ENCODE measurements around the gene PFAS.

The PFAS gene

DNA sequence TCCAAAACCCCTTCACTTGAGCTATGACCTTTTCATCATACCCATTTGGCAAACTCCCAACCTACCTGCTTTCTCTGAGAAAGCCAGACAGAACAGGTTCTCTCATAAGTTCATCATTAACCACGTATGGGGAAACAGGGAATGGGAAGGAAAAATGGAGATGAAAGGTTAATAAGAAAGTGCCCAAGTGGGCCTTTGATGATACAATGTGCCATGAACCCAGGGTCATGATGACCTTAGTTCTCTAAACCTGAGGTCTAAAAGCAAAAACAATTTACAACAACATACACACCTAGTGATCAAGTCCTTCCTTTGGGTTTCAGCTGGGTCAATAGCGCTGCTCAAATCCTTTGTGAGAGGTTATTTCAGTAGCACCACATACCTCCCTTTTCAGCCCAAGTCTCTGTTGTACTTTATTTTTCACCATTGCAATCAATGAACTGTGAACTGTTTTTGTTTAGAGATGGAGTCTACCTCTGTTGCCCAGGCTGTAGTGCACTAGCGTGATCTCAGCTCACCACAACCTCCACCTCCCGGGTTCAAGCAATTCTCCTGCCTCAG, 24.9 kb downstream of the PFAS start:
- FAIRE-seq, result no peak

DNA sequence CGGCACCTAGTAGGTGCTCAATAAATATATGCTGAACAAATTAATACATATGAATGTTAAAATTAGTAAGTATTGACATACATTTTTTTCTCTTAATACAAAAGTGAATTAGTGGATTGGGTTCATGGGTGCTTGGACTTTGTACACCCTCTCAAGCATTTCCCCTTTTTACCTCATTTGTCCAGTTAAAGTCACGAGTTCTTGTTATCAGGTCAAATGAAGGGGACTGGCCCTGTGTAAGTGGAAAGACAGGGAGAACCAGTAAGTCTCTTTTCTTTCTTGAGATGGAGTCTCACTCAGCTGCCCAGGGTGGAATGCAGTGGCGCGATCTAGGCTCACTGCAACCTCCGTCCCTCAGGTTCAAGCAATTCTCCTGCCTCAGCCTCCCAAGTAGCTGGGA, 25.7 kb downstream of the PFAS start:
- FAIRE-seq, result no peak

DNA sequence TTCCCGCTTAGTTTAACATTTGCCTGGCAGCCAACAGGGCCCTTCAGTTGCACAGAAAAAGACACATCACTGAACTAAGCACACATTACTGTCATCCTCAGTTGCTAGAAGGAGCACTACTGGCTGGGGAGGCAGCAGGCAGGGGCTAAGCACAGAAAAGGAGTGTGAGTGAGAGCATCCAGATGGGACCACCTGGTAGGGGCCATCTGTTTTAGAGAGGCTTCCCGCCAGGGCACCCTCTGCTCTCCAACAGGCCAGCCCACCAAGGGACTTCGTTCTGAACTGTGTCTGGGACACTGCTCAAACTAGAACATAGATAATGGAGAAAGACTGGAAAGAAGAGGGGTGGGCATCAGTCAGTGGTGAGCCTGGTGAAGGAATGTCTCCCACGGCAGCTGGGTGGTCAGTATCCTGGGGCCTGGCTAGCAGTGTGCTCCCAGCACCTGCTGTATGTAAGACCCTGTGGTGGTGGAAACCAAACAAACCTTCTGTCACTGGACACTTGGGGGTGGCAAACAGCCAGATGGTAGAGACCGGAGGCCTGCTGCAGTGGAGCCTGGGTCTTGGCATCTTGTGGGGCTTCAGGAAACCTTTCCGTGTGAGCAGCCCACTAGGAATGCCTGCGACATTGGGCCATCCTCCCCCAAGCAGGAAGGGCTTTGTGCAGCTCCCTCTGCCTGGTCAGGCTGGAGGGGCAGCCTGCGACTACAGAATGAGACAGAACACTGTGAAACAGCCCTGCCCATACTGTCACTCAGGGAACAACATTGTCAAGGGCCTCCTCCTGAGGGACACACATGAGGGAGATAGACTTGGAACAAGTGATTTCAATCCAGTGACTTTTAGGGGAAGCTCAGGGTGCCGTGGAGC, 26.6 kb downstream of the PFAS start:
- FAIRE-seq, result no peak

DNA sequence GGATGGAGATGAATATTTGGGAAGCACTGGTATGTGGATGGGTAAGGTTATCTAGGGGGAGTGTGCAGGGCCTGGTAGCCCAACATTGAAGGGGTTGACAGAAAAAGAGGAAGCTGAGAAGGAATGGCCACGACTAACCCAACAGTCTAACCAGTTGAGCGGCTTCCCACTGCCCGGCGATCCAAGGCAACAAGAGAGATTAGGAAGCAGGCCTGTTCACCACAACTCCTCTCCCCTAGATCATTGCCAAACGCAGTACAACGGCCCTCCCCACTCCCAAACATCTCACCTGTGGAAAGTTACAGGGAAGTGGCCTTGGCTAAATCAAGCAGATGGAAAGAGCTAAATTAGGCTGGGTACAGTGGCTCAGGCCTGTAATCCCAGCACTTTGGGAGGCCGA, 28.2 kb downstream of the PFAS start:
- no peak for FAIRE-seq

DNA sequence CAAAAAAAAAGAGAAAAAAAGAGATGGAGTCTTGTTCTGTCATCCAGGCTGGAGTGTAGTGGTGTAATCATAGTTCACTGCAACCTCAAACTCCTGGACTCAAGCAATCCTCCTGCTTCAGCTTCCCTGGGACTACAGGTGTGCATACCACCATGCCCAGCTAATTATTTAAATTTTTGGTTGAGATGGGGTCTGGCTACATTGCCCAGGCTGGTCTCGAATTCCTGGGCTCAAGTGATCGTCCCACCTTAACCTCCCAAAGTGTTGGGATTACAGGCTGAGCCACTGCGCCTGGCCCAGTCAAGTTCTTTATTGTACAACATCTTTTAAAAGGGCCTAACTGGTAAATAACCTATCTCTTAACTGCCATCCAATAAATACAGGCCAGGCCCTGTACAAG, 33.3 kb downstream of the PFAS start:
- no peak for FAIRE-seq

DNA sequence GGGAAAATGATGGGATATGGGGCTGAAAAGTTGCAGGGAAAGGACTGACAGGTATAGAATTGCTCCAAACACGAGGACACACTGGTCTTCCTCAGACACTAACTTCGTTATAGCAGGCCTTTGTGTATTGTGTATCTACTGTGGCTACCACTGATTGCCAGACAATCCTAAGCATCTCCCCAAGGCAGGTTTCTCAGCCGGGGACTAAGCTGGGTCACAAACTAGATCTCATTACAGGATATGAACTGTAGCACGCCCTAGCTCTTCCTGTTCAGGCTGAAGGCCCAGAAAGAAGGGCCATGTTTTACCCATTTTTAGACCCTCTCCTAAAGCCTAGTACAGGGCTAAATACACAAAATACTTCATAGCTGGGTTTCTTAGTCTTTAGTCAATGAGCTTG, 34.3 kb downstream of the PFAS start:
- no peak for FAIRE-seq

DNA sequence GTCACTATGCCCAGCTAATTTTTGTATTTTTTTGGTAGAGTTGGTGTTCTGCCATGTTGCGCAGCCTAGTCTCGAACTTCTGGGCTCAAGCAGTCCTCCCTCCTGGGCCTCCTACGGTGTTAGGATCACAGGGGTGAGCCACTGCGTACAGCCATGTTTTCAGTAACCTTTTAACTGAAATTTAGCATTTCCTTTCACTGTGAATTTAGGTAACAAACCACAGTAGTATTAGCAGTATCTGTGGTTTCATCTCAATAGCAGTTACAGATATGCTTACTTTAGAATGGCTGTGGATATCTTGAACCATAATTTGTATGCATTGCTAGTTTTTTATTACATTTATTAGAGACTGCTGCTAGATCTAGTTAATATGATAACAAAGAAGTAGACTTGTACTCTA, 35.0 kb downstream of the PFAS start:
- FAIRE-seq, result no peak

DNA sequence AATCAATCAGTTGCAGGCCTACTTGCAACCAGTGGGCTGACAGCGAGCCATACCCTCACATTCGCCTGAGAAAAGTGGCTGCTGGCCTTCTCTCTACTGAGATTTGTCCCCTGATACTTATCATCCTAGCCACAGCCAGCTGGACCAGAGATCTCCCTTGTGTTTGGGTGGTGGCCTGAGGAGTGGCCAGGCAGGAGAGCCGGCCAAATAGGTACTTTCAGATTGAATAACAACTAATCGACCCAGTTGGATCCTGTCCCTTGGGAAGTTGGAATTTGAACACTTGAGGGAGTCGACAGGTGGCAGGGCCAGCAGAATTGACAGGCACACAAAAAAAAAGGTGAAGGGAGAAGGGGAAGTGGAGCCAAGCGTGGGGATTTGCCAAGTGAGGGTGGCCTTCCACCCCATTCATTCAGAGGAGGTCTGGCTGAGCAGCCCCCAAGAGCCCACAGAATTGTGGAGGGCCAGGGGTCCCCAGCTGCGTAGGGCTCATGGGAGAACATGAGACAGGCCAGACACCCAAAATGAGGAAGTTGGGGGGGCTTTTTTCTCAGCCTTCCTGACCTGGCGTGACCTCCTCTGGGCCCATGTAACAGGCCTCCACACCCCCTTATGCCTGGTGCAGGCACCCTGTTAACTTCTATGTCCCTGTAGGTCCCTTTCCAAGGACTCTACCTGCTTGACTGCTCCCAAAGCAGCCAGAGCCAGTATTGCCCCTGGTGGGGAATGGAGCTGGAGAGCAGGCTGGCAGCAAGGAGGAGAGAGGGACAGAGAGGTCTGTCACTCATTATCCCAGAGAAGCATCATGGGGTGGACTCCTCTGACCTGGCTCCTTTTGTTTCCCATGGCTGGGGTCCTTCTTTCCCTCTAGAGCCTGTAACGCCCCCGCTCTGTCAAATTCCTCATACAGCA, 36.4 kb downstream of the PFAS start:
- FAIRE-seq, result no peak

DNA sequence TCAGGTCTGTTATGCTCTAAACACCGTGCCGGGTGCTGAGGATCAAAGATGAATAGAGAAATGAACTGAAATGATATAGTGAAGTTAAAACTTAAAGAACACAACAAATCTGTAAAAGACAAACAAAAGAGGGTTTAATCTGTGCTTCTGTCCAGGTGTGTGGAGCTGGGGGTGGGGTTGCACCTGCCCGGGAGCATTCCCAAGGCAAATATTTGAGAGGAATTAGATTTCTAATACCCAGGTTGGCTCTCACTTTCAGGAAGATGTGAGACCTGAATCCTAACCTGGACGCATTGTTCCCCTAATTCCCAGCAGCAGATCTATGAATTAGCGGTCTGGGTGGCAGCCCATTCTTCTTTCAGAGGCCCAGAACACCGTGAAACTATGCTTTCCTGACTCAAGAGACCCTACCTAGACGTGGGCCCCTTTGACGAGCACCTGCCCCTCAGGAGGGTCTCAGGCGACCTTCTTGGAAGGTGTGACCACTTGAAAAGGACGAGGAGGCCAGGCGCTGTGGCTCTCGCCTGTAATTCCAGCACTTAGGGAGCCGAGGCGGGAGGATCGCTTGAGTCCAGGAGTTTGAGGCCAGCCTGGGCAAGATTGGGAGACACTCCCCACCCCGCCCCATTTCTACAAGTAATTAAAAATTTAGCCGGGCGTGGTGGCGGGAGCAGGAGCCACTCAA, 38.7 kb downstream of the PFAS start:
- FAIRE-seq, result no peak

DNA sequence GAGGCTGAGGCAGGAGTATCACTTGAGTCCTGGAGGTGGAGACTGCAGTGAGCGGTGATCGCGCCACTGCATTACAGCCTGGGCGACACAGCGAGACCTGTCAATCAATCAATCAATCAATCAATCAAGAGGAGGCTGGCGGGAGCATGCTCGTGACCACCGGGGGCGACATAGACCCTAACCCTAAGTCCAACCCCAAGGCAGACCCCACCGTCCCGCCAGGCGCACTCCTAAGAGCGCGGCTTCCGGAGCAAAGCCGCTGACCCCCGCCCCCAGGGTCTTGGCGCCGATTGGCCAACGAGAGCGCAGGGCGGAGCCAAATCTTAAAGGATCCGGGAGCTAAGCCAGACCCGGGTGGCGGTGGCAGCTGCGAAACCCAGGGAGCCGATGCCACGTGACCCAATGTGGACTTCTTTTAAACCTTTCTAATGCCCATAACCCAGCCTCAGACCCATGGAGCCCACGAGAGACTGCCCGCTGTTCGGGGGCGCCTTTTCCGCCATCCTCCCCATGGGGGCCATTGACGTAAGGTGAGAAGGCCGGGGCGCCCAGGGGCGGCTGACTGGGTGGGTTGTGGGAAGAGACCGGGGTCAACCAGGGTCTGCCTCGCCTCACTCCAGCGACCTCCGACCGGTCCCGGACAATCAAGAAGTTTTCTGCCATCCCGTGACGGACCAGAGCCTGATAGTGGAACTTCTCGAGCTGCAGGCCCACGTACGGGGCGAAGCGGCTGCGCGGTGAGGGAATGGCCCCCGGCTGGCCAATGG, 39.4 kb downstream of the PFAS start, which contains the start of gene RANGRF:
Gene RANGRF (plus strand): TSS at position 335 of the 767 bp plus-strand sequence. CDS start 119 bp downstream, at position 454.
- no peak for FAIRE-seq

DNA sequence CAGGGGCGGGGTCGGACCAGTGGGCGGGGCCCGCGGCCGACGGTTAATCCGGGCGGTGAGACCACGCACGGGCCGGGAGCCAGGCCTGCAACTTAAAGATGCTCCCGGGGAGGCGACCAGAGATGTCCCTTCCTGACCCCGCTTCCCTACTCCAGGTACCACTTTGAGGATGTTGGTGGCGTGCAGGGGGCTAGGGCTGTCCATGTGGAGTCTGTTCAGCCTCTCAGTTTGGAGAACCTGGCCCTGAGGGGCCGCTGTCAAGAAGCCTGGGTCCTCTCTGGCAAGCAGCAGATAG, 40.0 kb downstream of the PFAS start:
- FAIRE-seq, result no peak

DNA sequence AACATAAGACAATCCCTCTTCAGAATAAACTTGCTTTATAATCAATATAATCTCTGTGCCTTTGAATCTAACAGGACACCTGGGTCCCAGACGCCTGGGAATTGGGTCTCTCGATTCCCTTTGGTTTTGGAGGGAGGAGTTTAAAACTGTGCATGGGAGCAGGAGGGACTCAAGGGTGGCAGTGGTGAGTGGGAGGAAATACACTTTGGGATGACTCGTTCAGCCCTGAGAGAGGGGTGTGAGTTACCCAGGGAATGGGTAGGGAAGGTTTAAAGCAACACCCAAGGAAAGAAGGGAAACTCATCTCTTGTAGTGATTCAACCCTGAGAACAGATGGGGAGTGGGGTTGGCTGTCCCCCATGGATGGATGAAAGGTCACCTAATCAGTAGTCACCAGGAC, 41.0 kb downstream of the PFAS start:
- FAIRE-seq, result no peak

DNA sequence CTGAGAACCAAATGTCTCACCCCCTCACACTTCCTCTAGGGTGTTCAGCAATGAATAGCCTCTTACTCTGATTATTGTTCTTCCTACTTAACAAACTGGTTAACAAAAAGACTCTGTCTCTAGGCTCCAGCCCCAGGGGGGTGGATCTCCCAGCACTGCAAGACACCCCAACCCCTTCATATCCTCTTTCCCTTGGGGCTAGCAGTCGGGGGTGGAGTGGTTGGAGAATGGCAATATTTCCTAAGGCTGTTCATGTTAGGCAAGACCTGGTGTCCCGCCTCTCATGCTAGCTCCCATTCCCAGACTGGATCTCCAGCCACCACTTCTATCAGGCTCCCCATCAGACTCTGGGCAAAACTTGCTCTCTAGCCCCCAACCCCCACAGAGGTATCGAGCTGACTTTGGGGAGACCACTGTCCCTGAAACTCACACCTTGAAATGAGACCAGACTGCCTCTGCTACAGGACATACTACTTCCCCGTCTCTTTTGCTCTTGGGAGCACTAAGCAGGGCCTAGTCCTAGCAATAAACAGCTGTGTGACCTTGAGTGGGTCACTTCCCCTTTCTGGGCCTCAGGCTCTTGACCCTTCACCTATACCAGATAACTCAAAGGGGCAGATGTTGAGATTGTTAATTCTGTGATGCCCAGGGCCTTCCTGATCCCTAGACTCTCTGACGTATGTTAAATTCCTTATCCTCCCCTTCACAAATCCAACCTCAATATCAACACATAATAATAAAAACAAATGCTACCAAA, 43.7 kb downstream of the PFAS start:
- no peak for FAIRE-seq

DNA sequence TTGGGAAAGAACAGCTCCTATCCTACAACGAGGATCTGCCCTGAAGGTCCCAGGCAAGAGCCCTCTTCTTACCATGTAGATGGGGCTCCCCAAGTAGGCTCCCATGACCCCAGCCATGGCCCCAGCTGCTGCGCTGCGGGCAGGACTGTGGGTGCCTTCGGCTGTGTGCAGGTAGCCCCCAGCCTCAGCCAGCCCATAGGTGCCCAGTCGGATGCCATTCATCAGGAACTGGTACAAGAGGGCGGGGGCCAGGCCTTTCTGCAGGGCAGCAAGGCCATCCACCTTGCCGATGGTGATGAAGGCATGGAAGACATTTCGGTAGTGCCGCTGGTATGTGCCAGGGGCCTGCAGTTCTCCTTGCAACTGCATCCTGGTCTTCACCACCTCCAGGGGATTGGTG, 45.3 kb downstream of the PFAS start:
- FAIRE-seq, result no peak

DNA sequence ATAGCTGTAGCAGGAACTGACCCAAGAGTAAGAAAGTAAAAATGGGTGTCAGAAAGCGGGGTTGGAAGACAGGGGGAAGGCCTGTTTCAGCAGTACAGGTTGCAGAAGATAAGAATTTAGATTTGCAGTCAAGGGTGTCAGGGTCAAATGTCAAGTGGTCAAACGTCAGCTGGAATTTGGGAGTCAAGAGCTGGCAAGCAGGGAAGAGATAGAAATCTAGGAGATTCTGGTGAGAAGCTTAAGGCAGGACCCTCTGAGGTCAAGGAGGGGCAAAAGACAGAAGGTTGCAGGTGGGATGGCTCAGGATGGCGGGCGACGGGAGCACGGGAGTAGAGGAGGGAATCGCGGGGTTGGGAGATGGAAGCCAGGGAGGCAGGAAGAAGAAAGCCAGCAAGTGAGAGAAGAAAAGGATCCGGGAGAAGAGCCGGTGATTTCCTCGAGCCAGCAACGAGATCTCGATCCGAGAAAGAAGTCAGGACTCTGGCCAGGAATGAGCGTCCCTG, 45.8 kb downstream of the PFAS start:
- no peak for FAIRE-seq

DNA sequence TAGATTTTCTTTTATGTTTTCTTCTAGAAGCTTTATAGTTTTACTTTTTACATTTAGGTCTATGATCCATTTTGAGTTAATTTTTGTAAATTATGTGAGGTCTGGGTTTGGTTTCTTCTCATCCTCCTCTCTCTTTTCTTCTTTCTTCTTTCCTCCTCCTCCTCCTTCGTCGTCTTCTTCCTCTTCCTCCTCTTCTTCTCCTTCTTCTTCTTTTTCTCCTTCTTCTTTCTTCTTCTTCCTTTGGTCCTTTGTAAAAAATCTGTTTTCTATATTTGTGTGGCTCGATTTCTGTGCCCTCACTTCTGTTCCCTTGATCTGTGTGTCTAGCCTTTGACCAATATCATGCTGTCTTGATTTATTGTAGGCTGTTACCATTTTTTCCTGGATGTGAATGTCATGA, 51.1 kb downstream of the PFAS start:
- FAIRE-seq, result no peak

DNA sequence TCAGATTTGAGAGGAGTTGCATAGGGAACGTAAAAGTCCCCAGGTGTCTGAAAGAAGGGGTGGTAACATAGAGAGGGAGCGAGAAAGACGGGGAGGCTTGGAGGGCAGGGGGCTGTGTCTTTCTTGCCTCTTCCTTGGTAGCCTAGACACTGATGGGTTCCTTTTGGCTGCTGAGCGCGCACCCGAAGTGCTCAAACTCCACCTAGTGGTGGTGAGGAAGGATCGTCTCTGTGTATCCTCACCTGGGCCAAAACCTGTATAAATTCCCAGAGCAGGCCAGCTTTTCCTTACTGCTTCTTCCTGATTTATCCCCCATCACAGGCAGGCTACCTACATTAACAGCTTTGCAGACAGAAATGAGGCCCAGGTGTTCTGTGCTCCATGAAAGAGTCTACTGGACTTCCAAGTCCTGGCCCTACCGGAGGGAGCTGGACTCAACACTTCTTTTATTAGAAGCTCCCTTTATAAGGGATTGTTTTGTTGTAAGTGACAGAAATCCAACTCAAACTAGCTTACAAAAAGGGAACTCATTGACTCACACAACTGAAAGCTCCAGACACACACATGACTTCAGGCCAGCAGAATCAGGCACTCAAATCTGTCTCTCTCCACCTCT, 51.6 kb downstream of the PFAS start:
- FAIRE-seq, result peak; percentile 84

DNA sequence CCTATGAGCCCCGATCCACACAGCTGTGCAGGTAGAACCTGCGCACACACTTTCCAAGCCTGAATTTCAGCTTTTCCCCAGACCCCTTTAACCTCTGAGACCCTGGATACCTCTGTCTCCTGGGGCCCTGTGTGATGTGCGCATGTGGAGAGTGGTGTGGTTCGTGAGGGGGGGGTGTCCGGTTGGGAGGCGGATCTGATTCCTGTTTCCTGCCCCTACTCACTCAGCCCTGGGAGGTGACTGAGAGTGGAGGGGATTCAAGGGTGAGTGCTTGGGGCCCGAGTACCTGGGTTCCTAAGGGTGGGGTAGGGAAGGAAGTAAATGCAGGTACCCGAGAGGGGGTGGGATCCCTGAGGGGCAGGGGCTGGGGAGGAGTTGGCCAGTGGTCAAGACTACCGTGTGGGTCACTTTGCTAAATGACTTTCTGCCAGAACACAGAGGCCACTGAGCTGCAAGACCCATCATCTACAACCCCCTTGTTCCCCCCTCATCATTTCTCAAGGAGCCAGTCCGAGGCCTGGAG, 61.6 kb downstream of the PFAS start:
- FAIRE-seq, result no peak

DNA sequence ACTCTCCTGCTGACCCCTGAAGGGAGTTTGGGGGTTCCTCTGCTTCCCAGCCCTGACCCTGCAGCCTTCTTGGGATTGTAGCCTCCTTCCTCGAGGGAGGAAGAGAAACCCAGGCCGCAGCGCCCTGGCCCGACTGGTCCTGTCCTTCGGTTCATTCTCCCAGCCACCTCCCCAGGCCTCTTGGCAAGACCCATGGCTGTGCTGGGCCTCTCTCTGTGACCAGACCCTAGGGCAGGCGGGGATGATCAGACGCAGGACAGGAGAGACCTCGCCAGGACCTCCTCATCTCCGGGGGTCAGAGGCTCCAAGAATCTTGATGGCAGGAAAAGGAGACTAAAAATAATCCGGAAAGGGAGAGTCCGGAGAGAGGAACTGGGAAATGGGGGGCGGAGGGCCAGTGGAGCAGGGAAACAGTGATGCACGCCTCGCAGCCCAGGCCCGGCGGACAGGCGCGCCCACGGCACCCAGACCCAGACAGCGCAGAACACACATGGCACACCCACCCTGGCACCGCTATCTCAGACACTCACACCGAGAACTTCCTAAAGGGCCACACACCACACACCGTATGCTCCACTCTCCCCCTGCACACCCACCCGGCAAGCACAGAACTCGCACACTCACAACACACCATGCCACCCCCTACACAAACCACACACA, 62.2 kb downstream of the PFAS start:
- no peak for FAIRE-seq

DNA sequence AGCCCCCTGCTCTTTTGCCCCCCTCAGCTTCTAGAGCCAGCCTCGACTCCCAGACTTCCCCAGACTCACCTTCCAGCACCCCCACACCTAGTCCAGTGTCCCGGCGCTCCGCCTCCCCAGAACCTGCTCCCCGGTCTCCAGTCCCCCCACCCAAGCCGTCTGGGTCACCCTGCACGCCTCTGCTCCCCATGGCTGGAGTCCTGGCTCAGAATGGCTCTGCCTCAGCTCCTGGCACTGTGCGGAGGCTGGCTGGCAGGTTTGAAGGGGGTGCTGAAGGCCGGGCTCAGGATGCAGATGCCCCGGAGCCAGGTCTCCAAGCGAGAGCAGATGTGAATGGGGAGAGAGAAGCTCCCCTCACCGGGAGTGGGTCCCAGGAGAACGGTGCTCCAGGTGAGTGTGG, 63.2 kb downstream of the PFAS start:
- FAIRE-seq, result no peak
